Lower leg skin (tissue), 3 donors: ENCODE measurements around the gene NAALADL1.

Experiments
- POLR2A ChIP-seq, 2 donors: fragments of 450-650 bp; IDR thresholded peaks; one replicate each; pipeline ENCODE4 v1.6.1; 2016 to 2017; ENCODE audit warnings: antibody characterized with exemption in 2 of 2, mild to moderate bottlenecking in 1 of 2, moderate library complexity in 1 of 2
- TF ChIP-seq, protein P1 (sequence below), 3 donors: fragments of 450-650 bp; IDR thresholded peaks; one replicate each; pipeline ENCODE4 v1.5.1; 2016; ENCODE audit warnings: antibody characterized with exemption in 3 of 3, mild to moderate bottlenecking in 3 of 3, moderate library complexity in 2 of 3

DNA sequence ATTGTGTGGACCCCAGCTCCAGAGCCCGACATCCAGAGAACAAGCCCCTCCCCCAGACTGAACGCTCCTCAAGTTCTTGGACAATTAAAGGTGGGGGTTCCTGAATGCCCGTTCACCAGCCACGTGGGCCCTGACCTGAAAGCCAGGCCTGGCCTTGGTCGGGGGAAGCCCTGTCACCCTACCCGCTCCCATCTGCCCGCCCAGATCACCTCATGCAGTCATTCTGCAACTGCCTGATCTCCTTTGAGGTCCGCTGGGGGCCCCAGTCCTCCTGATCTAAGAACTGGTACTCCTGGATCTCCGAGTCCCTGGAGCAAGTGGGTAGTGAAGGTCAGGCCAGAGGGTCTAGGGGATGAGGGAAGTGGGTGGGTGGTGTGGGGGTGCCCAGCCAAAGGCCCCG is 9.1 kb upstream of the NAALADL1 start:
- TF ChIP-seq, protein P1, sequence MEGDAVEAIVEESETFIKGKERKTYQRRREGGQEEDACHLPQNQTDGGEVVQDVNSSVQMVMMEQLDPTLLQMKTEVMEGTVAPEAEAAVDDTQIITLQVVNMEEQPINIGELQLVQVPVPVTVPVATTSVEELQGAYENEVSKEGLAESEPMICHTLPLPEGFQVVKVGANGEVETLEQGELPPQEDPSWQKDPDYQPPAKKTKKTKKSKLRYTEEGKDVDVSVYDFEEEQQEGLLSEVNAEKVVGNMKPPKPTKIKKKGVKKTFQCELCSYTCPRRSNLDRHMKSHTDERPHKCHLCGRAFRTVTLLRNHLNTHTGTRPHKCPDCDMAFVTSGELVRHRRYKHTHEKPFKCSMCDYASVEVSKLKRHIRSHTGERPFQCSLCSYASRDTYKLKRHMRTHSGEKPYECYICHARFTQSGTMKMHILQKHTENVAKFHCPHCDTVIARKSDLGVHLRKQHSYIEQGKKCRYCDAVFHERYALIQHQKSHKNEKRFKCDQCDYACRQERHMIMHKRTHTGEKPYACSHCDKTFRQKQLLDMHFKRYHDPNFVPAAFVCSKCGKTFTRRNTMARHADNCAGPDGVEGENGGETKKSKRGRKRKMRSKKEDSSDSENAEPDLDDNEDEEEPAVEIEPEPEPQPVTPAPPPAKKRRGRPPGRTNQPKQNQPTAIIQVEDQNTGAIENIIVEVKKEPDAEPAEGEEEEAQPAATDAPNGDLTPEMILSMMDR (IDR thresholded peaks at IDR 0.05): no peak
- no peak for TF ChIP-seq POLR2A (IDR thresholded peaks at IDR 0.05)
